ENCODE measurements around the gene STK38L.

GRCh38 chr12:27260746-27261145, 16.7 kb downstream of the STK38L start:
- TF ChIP-seq POLR2AphosphoS5 (IDR thresholded peaks at IDR 0.05) = peak in 1 of 2 donors; percentile 40
- TF ChIP-seq POLR2A (IDR thresholded peaks at IDR 0.05; ENCODE audit: low read depth) = no peak
- TF ChIP-seq, protein P1, sequence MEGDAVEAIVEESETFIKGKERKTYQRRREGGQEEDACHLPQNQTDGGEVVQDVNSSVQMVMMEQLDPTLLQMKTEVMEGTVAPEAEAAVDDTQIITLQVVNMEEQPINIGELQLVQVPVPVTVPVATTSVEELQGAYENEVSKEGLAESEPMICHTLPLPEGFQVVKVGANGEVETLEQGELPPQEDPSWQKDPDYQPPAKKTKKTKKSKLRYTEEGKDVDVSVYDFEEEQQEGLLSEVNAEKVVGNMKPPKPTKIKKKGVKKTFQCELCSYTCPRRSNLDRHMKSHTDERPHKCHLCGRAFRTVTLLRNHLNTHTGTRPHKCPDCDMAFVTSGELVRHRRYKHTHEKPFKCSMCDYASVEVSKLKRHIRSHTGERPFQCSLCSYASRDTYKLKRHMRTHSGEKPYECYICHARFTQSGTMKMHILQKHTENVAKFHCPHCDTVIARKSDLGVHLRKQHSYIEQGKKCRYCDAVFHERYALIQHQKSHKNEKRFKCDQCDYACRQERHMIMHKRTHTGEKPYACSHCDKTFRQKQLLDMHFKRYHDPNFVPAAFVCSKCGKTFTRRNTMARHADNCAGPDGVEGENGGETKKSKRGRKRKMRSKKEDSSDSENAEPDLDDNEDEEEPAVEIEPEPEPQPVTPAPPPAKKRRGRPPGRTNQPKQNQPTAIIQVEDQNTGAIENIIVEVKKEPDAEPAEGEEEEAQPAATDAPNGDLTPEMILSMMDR (IDR thresholded peaks at IDR 0.05) = no peak
- no peak for TF ChIP-seq EP300 (IDR thresholded peaks at IDR 0.05)

All from esophagus muscularis mucosa (tissue), 4 donors.